Hematopoietic multipotent progenitor cell (in vitro differentiated cells): ENCODE measurements around the gene SYPL1. TPM values are rescaled to one million over a fixed set of nuclear protein-coding genes. Genes with fewer than 3 reads are reported as not detected.

Experiments
- DNase-seq, 3 donors: peaks; one replicate each; pipeline ENCODE4 v3.0.0-alpha.2; 2011 to 2015; ENCODE audit warnings: low read depth in 2 of 3, low spot score in 2 of 3
- total RNA-seq: library from RNA; depleted of rRNA; stranded (reverse); fragments of >200 nt; gene quantifications from one replicate; pipeline ENCODE4 v1.2.3, GENCODE V29; 2012

Gene SYPL1
- total RNA-seq, 1 donor: 96.7 TPM

DNA sequence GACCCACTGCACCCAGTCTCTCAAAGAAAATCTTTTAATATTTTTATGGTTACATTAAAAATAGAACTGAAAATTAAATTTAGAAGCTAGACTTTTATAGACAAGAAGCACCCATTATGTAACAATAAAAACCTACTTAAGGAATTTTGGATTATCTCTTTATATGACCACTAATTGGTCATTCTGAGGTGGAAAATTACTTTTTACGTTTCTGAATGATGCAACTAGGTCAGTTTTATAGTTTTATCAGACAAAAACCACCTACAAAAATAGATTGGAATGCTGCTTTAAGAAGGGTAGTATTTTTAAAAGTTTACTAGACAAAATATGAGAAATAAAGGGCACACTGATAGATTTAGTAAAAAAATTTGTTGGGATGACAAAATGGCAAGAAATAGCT, 16.5 kb downstream of the SYPL1 start:
- DNase-seq: no peak

- DNase-seq: no peak
Measured at GRCh38 chr7:106094780-106095179, 17.3 kb downstream of the SYPL1 start.

GRCh38 chr7:106092204-106092603, 19.9 kb downstream of the SYPL1 start:
- no peak for DNase-seq

DNA sequence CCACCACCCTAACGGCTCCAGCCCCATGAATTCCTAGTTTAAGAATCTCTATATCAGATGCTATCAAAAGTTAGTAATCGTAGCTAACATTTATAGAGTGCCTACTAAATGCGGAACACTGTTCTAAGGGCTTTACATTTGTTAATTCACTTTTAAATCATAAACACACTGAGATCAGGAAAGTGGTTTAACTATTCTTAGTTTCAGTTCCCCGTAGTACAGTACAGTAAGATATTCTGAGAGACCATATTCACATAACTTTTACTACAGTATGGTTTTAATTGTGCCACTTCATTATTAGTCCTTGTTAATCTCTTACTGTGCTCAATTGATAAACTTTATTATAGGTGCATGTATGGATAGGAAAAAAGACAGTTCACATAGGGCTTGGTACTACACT, 22.5 kb downstream of the SYPL1 start:
- DNase-seq: no peak

DNA sequence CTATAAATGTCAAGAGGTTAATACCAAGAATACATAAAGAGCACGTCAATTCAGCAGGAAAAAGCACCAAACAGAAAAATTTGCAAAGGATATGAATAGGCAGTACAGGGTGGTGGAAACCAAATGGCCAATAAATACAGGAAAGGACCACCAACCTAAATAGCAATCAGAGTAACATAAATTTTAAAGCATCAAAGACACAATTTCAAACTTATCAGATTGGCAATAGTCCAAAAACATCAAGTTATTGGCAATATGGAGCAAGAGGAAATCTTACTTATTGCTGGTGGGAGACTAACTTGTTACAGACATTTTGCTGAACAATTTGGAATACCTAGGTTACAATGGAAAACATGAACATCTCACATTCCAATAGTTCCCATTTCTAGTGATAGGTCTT, 24.1 kb downstream of the SYPL1 start:
- DNase-seq: no peak

GRCh38 chr7:106086062-106086461, 26.1 kb downstream of the SYPL1 start:
- no peak for DNase-seq

DNA sequence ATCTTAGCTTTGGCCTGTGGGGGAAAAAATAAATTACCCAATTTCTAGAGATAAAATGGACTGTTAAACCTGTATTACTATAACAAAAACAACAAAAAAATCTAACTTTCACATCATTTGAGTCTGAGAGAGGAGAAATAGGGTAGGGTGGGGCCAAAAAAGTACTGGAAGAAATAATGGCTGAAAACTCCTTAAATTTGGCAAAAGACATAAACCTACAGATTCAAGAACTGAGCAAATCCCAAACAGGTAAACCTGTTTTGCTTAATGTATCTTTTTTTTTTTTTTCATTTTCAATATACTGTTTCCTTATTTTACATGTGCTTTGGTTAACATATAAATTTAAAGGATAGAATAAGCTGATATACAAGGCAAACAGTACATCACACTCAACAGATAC, 27.1 kb downstream of the SYPL1 start:
- DNase-seq: no peak

GRCh38 chr7:106083717-106084116, 28.4 kb downstream of the SYPL1 start:
- DNase-seq: no peak

GRCh38 chr7:106082087-106082854, 29.8 kb downstream of the SYPL1 start:
- no peak for DNase-seq

DNA sequence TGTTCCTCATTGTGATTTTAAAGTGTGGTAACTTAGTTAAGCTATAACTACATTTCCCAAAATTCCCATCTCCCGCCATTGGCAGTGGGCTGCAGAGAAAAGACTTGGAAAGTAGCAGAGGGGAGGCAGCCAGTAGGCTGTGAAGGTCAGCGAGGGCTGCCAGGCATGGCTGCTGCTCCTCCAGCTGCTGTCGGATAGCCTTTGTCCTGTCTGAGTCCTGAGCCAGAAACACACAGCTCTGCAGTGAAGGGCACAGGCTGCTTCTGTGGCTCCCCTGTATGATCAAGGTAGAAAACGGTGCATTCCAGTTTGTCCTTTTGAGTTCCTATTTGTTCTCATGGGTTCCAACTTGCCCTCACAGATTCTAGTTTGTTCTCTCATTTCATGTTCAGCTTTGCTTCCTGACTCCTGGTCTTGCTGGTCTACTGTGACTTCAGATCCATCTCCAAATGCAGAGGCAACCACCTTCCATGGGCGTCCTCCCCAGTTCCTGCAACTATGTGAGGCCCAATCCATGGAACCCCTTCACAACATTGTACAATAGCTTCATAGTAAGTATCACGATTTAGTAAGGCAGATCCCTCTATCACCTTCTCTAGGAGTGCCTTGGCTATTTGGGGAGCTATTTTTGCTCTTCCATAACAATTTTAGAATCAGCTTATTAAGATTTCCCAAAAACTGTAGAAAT, 31.7 kb downstream of the SYPL1 start:
- DNase-seq: no peak

GRCh38 chr7:106076537-106076936, 35.6 kb downstream of the SYPL1 start:
- DNase-seq: no peak

DNA sequence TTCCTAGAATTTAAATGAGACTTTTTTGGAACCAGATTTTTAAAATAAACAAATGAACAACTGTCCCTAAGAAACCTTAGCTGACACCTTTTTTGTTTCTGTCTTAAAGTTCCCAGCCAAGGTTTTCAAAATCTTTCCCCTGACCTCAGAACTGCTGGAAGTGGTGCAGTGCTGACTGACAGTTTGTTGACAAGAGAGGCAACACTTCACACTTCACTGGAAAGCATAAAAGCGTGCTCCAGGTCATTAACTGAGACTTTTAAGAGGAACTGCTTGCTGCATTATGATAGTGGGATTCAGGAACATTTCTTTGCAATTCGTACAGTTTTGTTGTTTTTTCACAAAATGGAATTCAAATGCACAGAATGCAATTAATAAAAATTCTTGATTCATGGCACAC, 36.2 kb downstream of the SYPL1 start:
- DNase-seq: no peak

GRCh38 chr7:106074257-106074656, 37.9 kb downstream of the SYPL1 start:
- DNase-seq: no peak

GRCh38 chr7:106073701-106074100, 38.4 kb downstream of the SYPL1 start:
- DNase-seq: no peak

GRCh38 chr7:106072715-106073091, 39.4 kb downstream of the SYPL1 start:
- DNase-seq: no peak

GRCh38 chr7:106071999-106072714, 40.0 kb downstream of the SYPL1 start:
- peak in 2 of 3 donors; percentile 77 to 86 for DNase-seq

DNA sequence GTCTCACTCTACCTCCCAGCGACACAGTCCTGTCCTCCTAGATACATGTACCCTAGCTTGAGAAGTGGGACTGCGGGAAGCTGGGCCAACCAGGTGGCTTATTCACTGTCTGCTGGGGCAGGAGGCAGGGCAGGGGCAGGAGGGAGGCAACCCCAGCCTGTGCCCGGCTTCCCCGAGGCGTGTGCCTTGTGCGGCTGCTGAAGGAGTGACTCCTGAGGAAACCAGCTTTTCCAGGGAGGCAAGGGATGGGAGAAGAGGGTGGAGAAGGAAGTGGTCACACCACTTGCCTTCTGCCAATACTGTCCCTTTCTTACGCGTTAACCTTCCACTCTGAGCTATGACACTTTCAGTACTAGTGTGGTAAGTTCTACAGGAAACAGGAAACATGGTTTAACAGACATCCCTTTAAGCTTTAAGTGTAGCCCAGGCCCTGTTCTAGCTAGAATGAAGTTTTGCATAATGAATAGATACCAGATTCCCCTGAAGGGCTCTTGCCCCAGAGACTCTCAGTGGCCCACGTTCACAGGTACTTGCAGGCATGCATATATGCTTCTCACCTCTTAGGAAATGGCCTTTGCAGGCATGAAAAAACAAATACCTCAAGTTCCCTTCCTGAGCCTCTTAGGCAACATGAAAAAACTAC, 40.6 kb downstream of the SYPL1 start:
- DNase-seq: peak; percentile 28 to 90 (median 82)

- peak in 2 of 3 donors; percentile 31 to 45 for DNase-seq
Measured at GRCh38 chr7:106070567-106071254, 41.4 kb downstream of the SYPL1 start.

- DNase-seq: no peak
Measured at GRCh38 chr7:106070201-106070551, 41.9 kb downstream of the SYPL1 start.

GRCh38 chr7:106069471-106070200, 42.5 kb downstream of the SYPL1 start:
- DNase-seq: no peak
